NCI-H526 treated with DMSO at 0.1 percent for 48 hours (cell line): Measurements from ENCODE around the gene ALPG.
"Not testable (repeated sequence)": the region's sequence is repeated elsewhere in the genome, so short reads cannot be mapped to it uniquely, and the experiment has no call there.

Source experiments
- DNase-seq: peaks from one replicate; lab custom pipeline; 2025; lab: John Stamatoyannopoulos, UW

ALPG gene

DNA sequence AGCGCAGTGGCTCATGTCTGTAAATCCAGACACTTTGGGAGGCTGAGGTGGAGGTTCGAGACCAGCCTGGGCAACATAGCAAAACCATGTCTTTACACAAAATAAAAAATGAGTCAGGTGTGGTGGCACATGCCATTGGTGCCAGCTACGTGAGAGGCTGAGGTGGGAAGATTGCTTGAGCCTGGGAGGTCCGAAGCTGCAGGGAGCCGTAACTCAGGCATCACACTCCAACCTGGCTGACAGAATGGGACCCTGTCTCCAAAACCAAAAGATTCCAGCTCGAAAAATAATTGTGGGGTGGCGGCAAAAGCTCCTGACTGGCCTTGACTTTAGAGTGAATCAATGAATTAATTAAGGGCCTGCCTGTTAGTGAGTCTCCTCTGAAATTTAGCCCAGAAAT lies 29.3 kb upstream of the ALPG start:
- no peak for DNase-seq

DNA sequence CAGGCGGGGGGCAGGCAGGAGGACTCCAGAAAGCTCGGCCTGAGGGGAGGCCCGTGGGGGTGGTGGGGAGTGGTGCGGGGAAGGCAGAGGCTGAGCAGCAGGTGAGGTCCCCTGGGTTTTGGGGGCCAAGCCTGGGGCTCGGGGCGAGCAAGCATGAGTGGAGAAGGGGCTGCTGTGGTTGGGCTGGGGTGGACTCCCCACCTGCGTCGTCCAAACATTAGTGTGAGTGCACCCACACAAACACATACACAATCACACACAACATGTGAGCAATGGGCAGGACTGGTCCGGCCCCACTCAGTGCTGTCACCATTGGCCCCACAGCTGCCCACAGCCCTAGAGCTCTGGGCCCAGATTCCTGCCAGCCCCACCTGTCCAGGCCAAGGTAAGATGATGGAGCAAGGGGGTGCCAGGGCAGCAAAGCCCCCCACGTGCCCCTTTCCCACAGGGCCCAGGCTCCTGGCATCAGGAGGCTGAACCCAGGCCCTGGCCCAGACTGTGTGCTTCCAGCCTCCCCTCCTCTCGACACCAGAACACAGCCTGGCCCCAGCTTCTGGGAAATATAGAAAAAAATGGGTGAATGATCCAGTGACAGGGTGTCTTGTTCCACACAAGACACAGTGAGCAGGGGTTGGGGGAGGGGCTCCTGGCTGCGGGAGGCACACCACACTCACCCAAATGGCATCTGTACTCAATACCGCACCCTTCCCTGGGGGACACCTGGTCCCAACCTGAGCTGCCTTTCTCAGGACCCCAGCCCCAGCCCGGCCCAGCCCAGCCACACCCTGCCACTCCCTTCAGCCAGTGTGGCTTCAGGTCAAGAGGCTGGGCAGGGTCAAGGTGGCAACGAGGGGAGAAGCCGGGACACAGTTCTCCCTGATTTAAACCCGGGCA lies 28.6 kb upstream of the ALPG start:
- no peak for DNase-seq

DNA sequence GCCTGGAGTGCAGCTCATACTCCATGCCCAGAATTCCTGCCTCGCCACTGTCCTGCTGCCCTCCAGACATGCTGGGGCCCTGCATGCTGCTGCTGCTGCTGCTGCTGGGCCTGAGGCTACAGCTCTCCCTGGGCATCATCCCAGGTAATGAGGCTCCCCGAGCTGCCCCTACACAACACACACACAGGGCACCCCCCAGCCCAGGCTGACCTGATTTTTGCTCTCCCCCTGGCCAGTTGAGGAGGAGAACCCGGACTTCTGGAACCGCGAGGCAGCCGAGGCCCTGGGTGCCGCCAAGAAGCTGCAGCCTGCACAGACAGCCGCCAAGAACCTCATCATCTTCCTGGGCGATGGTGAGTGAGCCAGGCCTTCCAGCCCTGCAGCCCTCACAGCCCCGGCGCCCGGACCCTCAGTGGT lies 27.9 kb upstream of the ALPG start, which contains the start of gene ALPP:
Gene ALPP (plus strand): TSS at position 17 of the 417 bp plus-strand sequence. CDS start 52 bp downstream, at position 69.
- DNase-seq = not testable (repeated sequence)

DNA sequence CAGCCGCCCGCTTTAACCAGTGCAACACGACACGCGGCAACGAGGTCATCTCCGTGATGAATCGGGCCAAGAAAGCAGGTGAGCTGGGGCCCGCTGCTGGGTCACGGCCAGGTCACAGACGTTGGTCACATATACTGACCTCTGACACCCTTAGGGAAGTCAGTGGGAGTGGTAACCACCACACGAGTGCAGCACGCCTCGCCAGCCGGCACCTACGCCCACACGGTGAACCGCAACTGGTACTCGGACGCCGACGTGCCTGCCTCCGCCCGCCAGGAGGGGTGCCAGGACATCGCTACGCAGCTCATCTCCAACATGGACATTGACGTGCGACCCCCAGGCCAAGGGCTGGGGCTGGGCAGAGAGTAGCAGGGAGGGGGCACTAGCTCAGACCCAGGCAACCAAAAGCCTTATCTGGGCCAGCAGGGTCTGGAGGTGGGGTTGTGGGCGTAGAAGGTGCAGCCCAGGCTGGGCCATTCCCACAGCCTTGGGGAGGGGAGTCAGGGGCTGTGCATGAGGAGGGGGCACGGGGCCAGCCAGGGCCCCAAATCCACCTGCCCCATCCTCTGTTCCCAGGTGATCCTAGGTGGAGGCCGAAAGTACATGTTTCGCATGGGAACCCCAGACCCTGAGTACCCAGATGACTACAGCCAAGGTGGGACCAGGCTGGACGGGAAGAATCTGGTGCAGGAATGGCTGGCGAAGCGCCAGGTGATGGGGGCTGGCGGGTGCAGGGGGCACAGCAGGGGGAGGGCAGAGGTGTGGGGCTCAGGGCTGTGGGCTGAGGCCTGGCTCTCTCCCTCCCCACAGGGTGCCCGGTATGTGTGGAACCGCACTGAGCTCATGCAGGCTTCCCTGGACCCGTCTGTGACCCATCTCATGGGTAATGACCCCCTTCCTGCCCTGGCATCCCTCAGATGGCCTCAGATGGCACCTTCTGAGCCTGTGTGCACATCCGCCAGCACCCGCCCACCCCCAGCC lies 26.7 kb upstream of the ALPG start:
- DNase-seq = not testable (repeated sequence)

DNA sequence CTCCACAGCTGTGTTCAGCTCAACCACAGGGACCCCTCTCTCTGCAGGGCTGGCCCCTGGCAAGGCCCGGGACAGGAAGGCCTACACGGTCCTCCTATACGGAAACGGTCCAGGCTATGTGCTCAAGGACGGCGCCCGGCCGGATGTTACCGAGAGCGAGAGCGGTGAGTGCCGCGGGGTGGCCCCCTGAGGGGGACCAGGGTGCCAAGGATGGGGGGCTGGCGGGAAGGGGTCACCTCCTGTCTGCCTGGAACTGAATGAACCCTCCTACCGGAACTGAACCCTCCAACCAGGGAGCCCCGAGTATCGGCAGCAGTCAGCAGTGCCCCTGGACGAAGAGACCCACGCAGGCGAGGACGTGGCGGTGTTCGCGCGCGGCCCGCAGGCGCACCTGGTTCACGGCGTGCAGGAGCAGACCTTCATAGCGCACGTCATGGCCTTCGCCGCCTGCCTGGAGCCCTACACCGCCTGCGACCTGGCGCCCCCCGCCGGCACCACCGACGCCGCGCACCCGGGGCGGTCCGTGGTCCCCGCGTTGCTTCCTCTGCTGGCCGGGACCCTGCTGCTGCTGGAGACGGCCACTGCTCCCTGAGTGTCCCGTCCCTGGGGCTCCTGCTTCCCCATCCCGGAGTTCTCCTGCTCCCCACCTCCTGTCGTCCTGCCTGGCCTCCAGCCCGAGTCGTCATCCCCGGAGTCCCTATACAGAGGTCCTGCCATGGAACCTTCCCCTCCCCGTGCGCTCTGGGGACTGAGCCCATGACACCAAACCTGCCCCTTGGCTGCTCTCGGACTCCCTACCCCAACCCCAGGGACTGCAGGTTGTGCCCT lies 25.2 kb upstream of the ALPG start:
- not testable (repeated sequence) for DNase-seq

DNA sequence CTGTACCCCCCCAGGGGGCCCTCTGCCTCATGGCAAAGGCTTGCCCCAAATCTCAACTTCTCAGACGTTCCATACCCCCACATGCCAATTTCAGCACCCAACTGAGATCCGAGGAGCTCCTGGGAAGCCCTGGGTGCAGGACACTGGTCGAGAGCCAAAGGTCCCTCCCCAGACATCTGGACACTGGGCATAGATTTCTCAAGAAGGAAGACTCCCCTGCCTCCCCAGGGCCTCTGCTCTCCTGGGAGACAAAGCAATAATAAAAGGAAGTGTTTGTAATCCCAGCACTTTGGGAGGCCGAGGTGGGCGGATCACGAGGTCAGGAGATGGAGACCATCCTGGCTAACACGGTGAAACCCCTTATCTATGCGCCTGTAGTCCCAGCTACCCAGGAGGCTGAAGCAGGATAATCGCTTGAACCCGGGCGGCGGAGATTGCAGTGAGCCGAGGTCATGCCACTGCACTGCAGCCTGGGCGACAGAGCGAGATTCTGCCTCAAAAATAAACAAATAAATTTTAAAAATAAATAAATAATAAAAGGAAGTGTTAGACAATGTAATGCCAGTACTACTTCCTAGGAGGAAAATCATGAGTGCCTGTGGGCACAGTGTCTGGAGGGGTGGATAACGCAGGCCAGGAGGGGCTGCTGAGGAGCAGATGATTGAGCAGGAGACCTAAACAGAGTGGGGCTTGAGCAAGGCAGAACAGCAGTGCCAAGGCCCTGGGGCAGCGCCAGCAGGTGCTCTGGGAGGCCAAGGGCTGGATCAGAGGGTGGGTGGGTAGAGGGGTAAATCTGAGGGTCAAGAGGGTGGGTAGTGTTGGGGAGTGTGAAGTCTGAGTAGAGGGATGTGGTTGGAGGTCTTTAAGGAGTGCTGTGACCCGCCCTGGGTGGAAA lies 24.1 kb upstream of the ALPG start:
- no peak for DNase-seq

DNA sequence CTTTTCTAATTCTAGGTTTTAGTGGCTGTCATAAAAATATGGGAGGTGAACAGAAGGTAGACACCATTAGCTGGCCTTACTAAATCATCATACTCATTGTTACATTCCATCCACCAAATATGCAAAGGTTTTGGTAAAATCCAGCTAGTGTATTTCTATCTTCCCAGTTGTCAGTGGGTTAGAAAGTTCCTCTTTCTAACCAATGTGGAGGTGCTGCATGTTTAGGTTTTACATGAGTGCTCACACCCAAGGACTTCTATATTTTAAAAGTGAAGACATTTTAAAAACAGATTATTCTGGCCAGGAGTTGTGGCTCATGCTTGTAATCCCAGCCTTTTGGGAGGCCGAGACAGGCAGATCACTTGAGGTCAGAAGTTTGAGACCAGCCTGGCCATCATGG lies 22.2 kb upstream of the ALPG start:
- no peak for DNase-seq

DNA sequence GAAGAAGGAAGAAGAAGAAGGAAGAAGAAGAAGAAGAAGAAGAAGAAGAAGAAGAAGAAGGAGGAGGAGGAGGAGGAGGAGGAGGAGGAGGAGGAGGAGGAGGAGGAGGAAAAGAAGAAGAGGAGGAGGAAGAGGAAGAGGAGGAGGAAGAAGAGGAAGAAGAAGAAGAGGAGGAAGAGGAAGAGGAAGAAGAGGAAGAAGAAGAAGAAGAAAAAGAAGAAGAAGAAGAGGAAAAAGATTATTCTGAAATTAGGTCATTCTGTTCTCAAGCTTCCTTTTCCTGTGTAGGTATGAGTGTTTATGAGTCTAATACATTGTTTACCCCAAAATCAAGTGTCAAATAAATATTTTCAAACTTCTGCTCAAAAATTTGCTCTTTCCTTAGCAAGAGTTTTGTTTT lies 21.6 kb upstream of the ALPG start:
- DNase-seq = not testable (repeated sequence)

DNA sequence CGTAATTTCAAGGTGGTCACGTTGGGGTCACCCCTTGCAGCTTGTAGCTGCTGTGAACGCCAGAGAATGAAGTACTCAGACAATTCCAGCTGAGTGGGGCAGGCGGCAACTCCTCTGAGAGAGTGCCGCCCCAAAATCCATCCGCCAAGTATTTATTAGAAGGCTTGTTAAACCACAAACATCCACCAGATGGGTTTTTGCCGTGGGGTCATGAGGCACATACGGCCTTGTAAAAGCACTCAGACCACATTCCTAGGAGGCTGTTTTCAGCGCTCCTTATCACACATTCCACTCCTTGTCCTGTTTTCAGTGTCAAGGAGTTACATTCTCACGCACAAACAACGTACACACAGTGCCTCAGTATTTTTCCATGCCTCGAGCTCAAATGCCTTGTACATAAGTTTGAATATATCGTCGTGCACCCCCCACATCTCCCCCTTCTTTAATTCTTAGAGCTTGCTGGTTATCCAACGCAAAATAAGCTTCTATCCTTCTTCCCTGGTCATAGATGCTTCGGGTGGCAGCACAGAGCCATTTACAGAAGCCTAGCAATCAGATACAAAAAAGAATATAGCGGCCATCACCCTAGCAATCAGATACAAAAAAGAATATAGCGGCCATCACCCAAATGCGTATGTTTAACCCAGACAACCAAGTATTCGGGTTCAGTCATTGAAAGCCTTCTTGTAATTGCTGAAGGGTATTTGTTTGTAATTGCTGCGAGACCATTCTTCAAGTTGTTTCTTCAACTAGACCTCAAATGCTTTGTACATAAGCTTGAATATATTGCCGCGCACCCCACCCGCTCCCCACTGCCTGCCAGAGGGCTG lies 20.8 kb upstream of the ALPG start:
- DNase-seq = no peak

DNA sequence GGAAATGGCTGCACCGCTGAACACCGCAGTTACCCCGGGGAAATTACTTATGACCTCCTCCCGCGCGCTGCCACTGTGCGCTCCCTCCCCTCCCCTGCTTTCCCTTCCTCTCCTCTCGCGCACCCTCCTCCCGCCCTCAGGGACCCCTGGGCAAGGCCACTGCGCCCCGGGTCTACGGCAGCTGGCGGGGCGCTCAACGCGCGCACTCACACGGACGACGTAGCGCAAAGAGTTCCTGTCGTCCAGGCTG lies 20.2 kb upstream of the ALPG start:
- DNase-seq = no peak

DNA sequence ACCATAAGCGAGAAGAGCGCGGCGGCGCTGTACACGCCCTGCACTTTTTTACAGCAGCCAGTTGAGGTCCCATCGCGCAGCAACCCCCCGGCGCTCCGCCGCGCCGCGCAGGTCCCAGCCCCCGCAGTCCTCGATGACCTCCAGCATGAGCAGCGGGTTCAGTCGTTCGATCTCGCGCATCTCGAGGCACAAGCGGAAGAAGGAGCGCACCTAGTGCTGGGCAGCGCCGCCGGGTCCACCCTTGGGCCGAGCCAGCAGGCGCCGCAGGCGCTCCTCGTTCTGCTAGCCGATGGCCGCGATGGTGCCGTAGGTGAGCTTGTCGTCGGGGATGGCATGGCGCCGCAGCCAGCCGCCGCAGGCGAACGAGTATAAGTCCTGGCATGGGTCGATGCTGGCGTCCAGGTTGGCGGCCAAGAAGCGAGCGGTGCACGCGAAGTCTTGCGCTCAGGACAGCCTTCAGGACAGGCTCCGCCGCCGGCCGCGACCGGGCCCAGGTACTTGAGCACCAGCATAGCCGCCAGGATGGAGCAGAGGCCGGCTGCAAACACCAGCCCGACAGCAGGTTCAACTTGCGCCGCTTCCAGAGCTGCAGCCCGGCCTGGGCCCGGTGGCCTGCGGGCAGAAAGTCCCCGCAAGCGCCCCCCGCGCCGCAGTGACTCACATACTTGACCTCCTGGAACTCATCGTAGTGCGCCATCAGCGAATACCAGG lies 19.7 kb upstream of the ALPG start:
- no peak for DNase-seq

DNA sequence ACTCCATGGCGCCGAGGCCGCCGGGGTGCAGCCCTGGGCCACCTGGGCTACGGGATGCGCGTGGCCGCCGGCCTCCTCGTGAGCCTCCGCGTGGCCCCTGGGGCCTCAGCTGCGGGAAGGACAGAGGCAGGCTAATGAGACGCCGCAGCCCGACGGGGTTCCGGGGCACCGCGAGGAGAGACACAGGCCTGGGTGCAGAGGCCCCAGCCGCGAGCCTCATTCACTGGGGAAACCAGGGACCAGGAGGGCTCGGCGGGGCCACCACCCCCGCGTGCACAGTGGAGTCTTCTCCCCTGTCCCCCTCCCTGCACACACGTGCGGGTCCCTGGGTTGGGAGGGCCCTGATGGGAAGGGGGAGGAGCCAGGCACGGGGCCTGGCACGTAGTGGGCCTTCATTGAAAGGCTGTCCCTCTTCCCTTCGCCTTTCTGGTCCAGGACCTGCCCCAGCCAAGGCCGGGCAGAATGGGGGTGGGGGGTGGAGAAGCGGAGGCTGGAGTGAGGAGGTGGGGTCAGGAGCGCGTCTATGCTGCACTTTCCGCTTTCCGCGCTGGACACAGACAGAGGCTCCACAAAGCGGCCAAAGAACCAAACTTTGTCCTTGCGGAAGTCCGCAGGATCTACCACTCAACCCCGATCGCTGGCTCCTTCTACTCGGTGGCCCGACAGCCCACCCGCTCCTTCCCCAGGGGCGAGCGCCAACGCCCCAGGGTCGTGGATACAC lies 19.0 kb upstream of the ALPG start:
- DNase-seq = no peak

DNA sequence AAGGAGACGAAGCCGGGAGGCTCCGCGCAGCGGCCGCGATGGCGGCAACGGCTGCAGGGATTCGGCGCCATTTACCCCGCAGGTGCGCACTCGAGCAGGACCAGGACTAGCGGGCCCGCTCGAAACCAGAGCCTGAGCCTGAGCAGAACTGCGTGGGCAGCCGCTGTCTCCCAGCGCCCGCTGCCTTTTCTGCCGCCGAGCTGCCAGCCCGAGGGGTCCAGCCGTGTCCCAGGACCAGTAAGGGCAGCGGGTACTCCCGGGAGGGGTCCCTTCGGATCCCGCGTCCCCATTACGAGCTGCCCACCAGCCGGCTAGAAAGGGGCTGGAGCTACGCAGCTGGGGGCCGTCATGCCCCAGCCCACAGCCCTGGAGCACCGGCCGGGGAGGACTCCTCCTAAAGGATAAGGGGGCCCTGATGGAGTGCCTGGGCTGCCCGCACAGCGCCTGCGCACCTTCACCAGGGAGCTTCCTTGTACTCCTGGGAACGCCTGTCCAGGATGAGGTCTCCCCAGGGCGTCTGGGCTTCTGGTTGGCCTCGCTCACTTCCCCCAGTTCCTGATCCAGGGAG lies 18.2 kb upstream of the ALPG start:
- no peak for DNase-seq

DNA sequence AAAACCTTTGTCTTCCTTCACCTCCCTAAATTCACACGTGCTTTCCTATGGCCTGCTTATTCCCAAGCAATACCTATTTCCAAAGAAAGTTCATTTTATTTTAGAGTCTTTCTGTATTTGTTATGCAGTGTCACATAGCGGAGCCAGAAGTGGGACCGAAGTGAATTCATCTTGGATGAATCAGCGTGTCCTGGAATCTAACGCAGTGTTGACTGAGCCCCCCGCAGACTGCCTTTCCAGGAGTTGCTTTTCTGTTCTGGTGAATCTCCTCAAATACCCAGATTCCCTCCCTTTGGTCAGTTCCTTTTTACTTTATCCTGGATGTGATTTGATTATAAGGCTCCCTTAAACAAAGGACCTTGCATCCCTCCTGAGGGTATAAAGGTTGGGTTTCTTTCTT lies 17.3 kb upstream of the ALPG start:
- DNase-seq = no peak

DNA sequence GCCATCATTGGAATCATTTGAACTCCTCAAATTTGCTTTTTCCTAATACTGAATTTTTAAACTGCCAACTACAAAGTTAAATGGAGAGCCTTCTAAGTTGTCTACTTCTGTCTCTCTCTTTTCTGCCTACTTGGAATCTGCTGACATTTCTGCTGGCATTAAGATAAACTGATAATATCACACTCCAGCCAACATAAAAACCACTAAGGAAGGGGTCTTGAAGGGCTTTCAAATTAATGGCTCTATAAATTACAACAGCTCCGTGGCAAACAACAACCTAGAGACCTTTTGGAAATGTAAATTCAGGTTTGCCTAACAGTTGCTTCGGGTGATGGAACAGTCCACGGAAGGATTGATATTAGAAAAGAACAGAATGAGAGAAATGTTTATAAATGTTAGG lies 16.0 kb upstream of the ALPG start:
- DNase-seq = no peak

DNA sequence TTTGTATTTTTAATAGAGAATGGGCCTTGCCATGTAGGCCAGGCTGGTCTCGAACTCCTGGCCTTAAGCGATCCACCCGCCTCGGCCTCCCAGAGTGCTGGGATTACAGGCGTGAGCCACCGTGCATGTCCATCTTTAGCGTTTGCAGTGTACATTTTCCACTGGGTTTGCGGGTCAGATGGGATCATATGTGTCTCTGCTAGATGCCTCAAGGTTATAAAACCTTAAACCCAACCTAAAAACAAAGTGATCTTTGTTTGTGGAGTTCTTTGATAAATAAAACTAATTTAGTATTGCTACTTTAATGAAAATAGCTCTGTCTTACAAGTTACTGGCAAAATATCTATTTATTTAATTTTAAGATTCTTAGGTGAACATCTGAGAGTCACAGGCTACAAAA lies 13.1 kb upstream of the ALPG start:
- DNase-seq = no peak

DNA sequence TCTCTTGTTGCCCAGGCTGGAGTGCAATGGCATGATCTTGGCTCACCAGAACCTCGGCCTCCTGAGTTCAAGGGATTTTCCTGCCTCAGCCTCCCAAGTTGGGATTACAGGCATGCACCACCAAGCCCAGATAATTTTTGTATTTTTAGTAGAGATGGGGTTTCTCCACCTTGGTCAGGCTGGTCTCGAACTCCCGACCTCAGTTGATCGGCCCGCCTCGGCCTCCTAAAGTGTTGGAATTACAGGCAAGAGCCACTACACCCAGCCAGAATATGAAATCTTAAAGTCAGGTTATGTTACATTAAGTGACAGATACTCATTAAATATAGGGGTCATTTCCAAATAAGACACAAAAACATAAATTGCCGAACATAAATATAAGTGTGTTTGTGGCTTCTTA lies 12.2 kb upstream of the ALPG start:
- not testable (repeated sequence) for DNase-seq

DNA sequence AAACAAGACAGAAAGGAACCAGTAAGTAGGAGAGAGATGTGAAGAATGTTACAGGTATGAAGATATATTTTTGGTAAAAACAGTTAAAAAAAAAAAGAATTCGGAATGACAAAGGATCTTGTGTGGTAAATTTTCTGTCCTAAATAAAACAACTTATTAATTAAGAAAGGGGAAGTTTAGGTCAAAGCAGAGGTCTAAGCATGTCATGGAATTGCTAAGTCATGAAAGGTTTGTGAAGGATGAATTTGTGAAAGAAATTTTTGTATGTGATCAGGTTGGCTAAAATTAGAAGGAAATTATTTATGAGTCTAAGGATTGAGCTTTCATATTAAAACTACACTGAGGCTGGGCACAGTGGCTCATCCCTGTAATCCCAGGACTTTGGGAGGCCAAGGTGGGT lies 11.1 kb upstream of the ALPG start:
- DNase-seq = no peak

DNA sequence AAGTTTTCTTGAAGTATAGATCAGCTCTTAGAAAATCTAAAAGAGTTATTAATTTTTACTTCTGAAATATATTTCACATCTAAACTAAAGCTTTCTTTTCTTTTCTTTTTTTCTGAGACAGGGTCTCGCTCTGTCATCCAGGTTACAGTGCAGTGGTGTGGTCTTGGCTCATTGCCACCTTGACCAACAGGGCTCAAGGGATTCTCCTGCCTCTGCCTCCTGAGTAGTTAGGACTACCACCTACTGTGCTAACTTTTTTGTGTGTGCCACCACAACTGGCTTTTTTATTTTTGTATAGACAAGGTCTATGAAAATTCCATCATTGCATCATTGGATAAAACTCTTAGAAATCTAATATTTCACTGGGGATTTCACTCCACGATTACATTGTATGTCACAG lies 10.0 kb upstream of the ALPG start:
- no peak for DNase-seq
